ENCODE results near the gene SHMT2.

GRCh38 chr12:57250956-57251355, 21.4 kb downstream of the SHMT2 start, which contains the start of gene STAC3:
- no peak for TF ChIP-seq CTCF (conservative IDR thresholded peaks at IDR 0.05; ENCODE audit: low read depth, low read length)
- TF ChIP-seq EZH2 (IDR thresholded peaks at IDR 0.05; ENCODE audit: borderline replicate concordance, low read depth, low read length, poor library complexity, severe bottlenecking): no peak

Measured in A673 (cell line).